HG03097 (cell line): ENCODE data around the gene SLC6A6.
"Not testable (repeated sequence)": the region's sequence is repeated elsewhere in the genome, so short reads cannot be mapped to it uniquely, and the experiment has no call there.

ENCODE experiments used
- ATAC-seq: cut with Tn5 transposase; IDR thresholded peaks from one replicate; pipeline ENCODE4 v1.9.1; 2021; ENCODE audit not compliant: unreplicated experiment, low FRiP score

Gene SLC6A6

GRCh38 chr3:14397531-14397930 lies 4.9 kb upstream of the SLC6A6 start:
- ATAC-seq: no peak

- no peak for ATAC-seq
Measured at GRCh38 chr3:14397940-14398796, 4.2 kb upstream of the SLC6A6 start.

DNA sequence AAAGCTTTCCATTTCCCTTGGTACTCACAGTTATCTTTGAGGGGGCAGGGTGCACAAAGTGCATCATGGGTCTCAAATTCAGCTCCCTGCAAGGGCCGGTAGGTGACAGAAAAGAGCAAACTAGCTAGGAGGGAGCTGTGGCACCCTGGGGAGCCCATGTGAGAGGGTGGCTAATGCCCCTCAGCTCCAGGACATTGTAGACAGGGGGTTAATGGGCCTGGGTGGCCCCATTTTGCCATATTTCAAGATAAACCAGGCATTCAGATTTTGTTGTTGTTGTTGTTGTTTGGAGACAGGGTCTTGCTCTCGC lies 3.7 kb upstream of the SLC6A6 start:
- no peak for ATAC-seq

GRCh38 chr3:14401692-14402303 lies 608 bp upstream of the SLC6A6 start:
- ATAC-seq: no peak

- no peak for ATAC-seq
Measured at GRCh38 chr3:14403619-14404155, 1.3 kb downstream of the SLC6A6 start.

GRCh38 chr3:14404186-14404585 lies 1.8 kb downstream of the SLC6A6 start:
- no peak for ATAC-seq

- ATAC-seq: no peak
Measured at GRCh38 chr3:14404631-14405359, 2.4 kb downstream of the SLC6A6 start.

- no peak for ATAC-seq
Measured at GRCh38 chr3:14405360-14406238, 3.2 kb downstream of the SLC6A6 start.

- ATAC-seq: no peak
Measured at GRCh38 chr3:14406336-14406735, 3.9 kb downstream of the SLC6A6 start.

GRCh38 chr3:14406766-14407165 lies 4.4 kb downstream of the SLC6A6 start:
- ATAC-seq: no peak

GRCh38 chr3:14407203-14407602 lies 4.8 kb downstream of the SLC6A6 start:
- no peak for ATAC-seq

DNA sequence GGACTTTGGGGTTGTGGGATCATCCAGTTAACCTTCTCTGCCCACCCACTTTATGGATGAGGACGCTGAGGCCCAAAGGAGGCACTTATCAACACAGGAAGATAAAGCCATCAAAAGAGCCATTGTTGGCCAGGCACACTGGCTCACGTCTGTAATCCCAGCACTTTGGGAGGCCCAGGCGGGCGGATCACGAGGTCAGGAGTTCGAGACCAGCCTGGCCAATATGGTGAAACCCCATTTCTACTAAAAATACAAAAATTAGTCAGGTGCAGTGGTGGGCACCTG lies 7.3 kb downstream of the SLC6A6 start:
- not testable (repeated sequence) for ATAC-seq

- ATAC-seq: no peak
Measured at GRCh38 chr3:14410106-14410502, 7.7 kb downstream of the SLC6A6 start.

- ATAC-seq: no peak
Measured at GRCh38 chr3:14410503-14411165, 8.2 kb downstream of the SLC6A6 start.

DNA sequence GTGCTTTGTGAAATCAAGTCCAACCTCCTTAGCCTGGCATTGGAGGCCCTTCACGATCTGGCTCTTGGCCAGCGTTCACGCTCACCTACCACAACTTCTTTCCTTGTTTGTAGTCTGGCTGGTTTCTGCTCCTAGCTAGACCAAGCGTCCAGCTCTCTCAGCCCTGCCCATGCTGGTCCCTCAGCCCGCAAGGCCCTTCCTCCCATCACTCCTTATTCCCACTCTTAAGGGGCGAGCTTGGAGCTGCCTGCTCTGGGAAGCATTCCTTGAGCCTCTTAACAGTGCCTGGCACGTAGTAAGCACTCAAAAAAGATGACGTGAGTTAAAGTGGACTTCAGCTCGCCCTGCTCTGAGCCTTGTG lies 8.7 kb downstream of the SLC6A6 start:
- no peak for ATAC-seq

DNA sequence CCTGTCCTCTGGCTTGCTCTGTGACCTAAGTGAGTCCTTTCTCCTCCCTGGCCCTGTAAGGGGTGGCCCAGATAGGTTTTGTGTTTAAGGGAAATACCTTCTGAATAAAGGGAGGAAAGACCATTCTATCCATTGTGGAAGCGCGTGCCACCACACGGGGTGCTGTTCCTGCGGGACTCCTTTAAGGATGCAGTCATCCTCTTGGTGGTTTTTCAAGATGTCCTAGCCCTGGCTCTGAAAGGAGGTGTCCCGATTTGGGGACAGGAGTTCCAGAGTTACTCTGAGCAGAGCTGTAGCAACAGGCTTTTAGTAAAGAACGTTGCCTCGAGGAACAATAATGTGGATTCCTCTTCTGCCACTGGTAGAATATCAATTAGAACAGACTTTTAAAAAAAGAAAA lies 9.6 kb downstream of the SLC6A6 start:
- no peak for ATAC-seq

DNA sequence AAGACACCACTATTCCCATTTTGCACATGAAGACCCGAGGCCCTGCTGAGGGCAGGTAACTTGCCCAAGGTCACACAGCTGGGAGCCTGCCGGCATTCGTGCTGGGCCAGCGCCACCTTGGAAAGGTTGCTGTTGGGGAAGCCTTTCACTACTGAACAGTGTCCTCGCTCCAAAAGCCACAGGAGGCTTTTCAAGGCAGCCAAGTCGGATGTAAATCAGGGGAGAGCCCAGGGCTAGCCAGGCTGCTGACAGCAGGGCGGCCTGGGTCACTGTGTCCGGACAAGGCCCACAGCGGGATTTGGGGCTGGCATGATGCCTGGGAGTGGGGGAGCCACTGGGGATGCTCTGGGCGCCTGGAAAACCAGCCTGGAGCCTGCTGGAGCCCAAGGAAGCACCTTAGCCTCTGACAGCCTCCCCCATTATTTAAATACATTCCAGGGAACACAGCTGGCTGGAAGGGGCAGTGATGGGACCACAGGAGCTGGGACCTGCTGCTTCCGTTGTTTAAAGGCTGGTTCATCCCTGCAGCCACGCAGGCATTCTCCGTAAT lies 10.5 kb downstream of the SLC6A6 start:
- ATAC-seq: no peak

GRCh38 chr3:14413381-14414071 lies 11.1 kb downstream of the SLC6A6 start:
- ATAC-seq: no peak

DNA sequence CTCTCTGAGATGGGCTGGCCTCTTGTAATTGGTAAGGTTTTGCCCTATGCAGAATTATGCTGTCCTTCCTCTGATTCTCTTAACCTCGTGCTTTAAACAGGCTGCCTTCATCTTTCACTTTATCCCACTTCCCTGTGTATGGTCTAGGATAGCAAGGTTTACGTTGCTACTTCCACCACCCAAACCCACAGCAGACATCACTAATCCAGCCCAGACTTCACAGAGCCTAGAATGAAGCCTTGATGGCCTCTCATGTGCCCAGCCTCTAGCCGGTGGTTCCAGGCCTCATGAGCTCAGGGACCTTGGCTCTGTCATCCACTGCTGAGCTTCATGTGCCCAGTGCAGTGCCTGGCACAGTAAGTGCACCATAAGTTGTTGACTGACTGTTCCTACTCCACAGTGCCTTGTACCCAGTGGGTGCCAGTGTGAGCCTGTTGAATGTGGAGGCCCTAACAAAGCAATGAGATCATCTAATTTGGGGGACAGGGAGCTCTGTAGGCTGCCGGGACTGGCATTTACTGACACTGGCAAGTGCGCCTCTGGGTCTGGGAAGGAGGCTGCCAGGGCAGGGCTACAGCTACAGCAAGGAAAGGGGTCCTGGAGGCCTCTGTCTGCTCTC lies 12.5 kb downstream of the SLC6A6 start:
- no peak for ATAC-seq
